HepG2 (cell line): ENCODE results near the gene KIF26B. TPM values are rescaled to one million over a fixed set of nuclear protein-coding genes. Genes with fewer than 3 reads are reported as not detected.
A peak's percentile ranks its signal among the peaks of the same experiment; 100 is the strongest.

Source experiments
- HNRNPK ChIP-seq: fragments of 200-400 bp; formaldehyde crosslinking; IDR thresholded peaks from 2 replicates; pipeline ENCODE4 v1.6.1; 2018; ENCODE audit warnings: low read length, low read depth, moderate library complexity, mild to moderate bottlenecking; ENCODE audit not compliant: poor library complexity, severe bottlenecking
- RBFOX2 ChIP-seq: fragments of 200-400 bp; formaldehyde crosslinking; IDR thresholded peaks from 2 replicates; pipeline ENCODE4 v1.6.1; 2017; ENCODE audit warnings: low read depth, mild to moderate bottlenecking, low read length
- SALL1 ChIP-seq: sonication (generic); formaldehyde crosslinking; IDR thresholded peaks from 2 replicates; pipeline ENCODE4 v1.8.0; 2022; ENCODE audit warnings: mild to moderate bottlenecking, missing genetic modification reagents
- SMYD3 ChIP-seq: sonication (generic); formaldehyde crosslinking; IDR thresholded peaks from 2 replicates; pipeline ENCODE4 v1.8.1; 2023; ENCODE audit warnings: mild to moderate bottlenecking, missing genetic modification reagents
- SP4 ChIP-seq: sonication (generic); formaldehyde crosslinking; IDR thresholded peaks from 2 replicates; pipeline ENCODE4 v1.8.1; 2023; ENCODE audit warnings: mild to moderate bottlenecking, missing genetic modification reagents
- U2AF2 ChIP-seq: fragments of 200-400 bp; formaldehyde crosslinking; IDR thresholded peaks from 2 replicates; pipeline ENCODE4 v1.6.1; 2017; ENCODE audit warnings: low read depth, mild to moderate bottlenecking, low read length
- ZNF225 ChIP-seq: sonication (generic); formaldehyde crosslinking; IDR thresholded peaks from 2 replicates; pipeline ENCODE4 v1.4.0; 2020; ENCODE audit warnings: mild to moderate bottlenecking, missing genetic modification reagents
- ZNF234 ChIP-seq: sonication (generic); formaldehyde crosslinking; conservative IDR thresholded peaks from 2 replicates; pipeline ENCODE4 v1.5.1; 2020; ENCODE audit warnings: mild to moderate bottlenecking, missing genetic modification reagents
- ZNF766 ChIP-seq: sonication (generic); formaldehyde crosslinking; IDR thresholded peaks from 2 replicates; pipeline ENCODE4 v1.5.0; 2020; ENCODE audit warnings: missing genetic modification reagents, borderline replicate concordance
- ZNF781 ChIP-seq: sonication (generic); formaldehyde crosslinking; IDR thresholded peaks from 2 replicates; pipeline ENCODE4 v1.5.1; 2020; ENCODE audit warnings: borderline replicate concordance, mild to moderate bottlenecking, missing genetic modification reagents; ENCODE audit errors: not compliant biosample characterization
- ZNF816 ChIP-seq: sonication (generic); formaldehyde crosslinking; IDR thresholded peaks from 2 replicates; pipeline ENCODE4 v1.8.0; 2022; ENCODE audit warnings: missing genetic modification reagents, mild to moderate bottlenecking, borderline replicate concordance
- polyA plus RNA-seq, 8 experiments: library from polyadenylated mRNA; depleted of rRNA in 3 of 8; stranded (reverse) in 7 of 8; unstranded in 1 of 8; fragments of >200 nt; fragmentation: Illumina TruSeq in 4 of 8; extraction: Trizol in 4 of 8; gene quantifications; 2 replicates each; pipeline versions ENCODE4 v1.2.1 to v1.2.3, GENCODE V29; 2011 to 2016; ENCODE audit warnings: low read depth in 4 of 8, missing spikeins in 1 of 8, mixed read lengths in 1 of 8; ENCODE audit not compliant: insufficient read depth in 1 of 8
- total RNA-seq, 5 experiments: library from RNA; depleted of rRNA; stranded (reverse); fragments of >200 nt; fragmentation: Illumina TruSeq; extraction: Trizol; gene quantifications; 2 replicates each; pipeline ENCODE4 v1.2.3, GENCODE V29; 2016; ENCODE audit warnings: low read depth in 1 of 5
- TF ChIP-seq, protein P1 (sequence below): sonication (generic); formaldehyde crosslinking; IDR thresholded peaks from 2 replicates; pipeline ENCODE4 v1.5.0; 2020; ENCODE audit warnings: mild to moderate bottlenecking, missing genetic modification reagents, borderline replicate concordance
- TF ChIP-seq, protein P2 (sequence below): sonication (generic); formaldehyde crosslinking; IDR thresholded peaks from 2 replicates; pipeline ENCODE4 v1.8.1; 2023; ENCODE audit warnings: mild to moderate bottlenecking, inconsistent platforms, moderate library complexity, missing genetic modification reagents, borderline replicate concordance
- TF ChIP-seq, protein P3 (sequence below): sonication (generic); formaldehyde crosslinking; IDR thresholded peaks from 2 replicates; pipeline ENCODE4 v1.5.1; 2020; ENCODE audit warnings: missing genetic modification reagents, mild to moderate bottlenecking, borderline replicate concordance
- TF ChIP-seq, protein P4 (sequence below): sonication (generic); formaldehyde crosslinking; IDR thresholded peaks from 2 replicates; pipeline ENCODE4 v1.8.0; 2022; ENCODE audit warnings: missing genetic modification reagents, low read depth, mild to moderate bottlenecking, borderline replicate concordance
- TF ChIP-seq, protein P5 (sequence below): sonication (generic); formaldehyde crosslinking; IDR thresholded peaks from 2 replicates; pipeline ENCODE4 v1.5.0; 2020; ENCODE audit warnings: missing genetic modification reagents

Gene KIF26B
- total and polyA plus RNA-seq, 2 of the 13 experiments (the other 11 are each of a cell fraction or from before 2014, with no cell fraction given): 0.08 to 0.09 TPM

DNA sequence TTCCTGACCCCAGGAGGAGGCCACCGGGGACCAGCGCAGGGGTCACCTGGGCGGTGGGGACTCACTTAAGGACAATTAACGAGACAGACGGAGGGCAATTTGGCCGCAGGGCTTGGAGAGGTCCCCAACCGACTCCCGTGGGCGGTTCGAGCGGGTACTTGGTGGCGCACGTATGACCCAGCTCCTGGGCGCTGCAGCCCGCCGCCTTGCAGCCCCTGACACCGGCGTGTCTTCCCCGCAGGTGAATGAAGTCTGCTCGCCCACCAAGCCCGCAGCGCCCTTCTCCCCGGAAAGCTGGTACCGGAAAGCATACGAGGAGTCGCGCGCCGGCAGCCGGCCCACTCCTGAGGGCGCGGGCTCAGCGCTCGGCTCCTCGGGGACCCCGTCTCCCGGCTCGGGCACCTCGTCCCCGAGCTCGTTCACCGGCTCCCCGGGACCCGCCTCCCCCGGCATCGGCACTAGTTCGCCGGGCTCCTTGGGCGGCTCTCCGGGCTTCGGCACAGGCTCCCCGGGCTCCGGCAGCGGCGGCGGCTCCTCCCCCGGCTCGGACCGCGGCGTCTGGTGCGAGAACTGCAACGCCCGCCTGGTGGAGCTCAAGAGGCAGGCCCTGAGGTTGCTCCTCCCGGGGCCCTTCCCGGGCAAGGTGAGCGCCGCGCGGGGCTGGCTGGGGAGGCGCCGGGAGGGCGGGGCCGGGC is 1.4 kb downstream of the KIF26B start (continued):
- TF ChIP-seq, protein P1, sequence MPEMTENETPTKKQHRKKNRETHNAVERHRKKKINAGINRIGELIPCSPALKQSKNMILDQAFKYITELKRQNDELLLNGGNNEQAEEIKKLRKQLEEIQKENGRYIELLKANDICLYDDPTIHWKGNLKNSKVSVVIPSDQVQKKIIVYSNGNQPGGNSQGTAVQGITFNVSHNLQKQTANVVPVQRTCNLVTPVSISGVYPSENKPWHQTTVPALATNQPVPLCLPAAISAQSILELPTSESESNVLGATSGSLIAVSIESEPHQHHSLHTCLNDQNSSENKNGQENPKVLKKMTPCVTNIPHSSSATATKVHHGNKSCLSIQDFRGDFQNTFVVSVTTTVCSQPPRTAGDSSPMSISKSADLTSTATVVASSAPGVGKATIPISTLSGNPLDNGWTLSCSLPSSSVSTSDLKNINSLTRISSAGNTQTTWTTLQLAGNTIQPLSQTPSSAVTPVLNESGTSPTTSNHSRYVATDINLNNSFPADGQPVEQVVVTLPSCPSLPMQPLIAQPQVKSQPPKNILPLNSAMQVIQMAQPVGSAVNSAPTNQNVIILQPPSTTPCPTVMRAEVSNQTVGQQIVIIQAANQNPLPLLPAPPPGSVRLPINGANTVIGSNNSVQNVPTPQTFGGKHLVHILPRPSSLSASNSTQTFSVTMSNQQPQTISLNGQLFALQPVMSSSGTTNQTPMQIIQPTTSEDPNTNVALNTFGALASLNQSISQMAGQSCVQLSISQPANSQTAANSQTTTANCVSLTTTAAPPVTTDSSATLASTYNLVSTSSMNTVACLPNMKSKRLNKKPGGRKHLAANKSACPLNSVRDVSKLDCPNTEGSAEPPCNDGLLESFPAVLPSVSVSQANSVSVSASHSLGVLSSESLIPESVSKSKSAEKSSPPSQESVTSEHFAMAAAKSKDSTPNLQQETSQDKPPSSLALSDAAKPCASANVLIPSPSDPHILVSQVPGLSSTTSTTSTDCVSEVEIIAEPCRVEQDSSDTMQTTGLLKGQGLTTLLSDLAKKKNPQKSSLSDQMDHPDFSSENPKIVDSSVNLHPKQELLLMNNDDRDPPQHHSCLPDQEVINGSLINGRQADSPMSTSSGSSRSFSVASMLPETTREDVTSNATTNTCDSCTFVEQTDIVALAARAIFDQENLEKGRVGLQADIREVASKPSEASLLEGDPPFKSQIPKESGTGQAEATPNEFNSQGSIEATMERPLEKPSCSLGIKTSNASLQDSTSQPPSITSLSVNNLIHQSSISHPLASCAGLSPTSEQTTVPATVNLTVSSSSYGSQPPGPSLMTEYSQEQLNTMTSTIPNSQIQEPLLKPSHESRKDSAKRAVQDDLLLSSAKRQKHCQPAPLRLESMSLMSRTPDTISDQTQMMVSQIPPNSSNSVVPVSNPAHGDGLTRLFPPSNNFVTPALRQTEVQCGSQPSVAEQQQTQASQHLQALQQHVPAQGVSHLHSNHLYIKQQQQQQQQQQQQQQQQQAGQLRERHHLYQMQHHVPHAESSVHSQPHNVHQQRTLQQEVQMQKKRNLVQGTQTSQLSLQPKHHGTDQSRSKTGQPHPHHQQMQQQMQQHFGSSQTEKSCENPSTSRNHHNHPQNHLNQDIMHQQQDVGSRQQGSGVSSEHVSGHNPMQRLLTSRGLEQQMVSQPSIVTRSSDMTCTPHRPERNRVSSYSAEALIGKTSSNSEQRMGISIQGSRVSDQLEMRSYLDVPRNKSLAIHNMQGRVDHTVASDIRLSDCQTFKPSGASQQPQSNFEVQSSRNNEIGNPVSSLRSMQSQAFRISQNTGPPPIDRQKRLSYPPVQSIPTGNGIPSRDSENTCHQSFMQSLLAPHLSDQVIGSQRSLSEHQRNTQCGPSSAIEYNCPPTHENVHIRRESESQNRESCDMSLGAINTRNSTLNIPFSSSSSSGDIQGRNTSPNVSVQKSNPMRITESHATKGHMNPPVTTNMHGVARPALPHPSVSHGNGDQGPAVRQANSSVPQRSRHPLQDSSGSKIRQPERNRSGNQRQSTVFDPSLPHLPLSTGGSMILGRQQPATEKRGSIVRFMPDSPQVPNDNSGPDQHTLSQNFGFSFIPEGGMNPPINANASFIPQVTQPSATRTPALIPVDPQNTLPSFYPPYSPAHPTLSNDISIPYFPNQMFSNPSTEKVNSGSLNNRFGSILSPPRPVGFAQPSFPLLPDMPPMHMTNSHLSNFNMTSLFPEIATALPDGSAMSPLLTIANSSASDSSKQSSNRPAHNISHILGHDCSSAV (CRISPR knock-in tag): no peak
- TF ChIP-seq, protein P2, sequence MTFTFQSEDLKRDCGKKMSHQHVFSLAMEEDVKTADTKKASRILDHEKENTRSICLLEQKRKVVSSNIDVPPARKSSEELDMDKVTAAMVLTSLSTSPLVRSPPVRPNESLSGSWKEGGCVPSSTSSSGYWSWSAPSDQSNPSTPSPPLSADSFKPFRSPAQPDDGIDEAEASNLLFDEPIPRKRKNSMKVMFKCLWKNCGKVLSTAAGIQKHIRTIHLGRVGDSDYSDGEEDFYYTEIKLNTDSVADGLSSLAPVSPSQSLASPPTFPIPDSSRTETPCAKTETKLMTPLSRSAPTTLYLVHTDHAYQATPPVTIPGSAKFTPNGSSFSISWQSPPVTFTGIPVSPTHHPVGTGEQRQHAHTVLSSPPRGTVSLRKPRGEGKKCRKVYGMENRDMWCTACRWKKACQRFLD (CRISPR knock-in tag): no peak
- TF ChIP-seq SMYD3 (CRISPR knock-in tag) (no peak), HNRNPK (peak; percentile 13), ZNF781 (CRISPR knock-in tag) (no peak), ZNF766 (no peak), ZNF234 (CRISPR knock-in tag) (no peak), ZNF816 (no peak), U2AF2 (no peak), ZNF225 (CRISPR knock-in tag) (no peak; the same call in 1 of the 2 replicates), SALL1 (0 out of 2 replicates have a peak, but pooled peaks have one; percentile 33), RBFOX2 (no peak), SP4 (peak; percentile 39; the same call in 1 of the 2 replicates)
- TF ChIP-seq, protein P3, sequence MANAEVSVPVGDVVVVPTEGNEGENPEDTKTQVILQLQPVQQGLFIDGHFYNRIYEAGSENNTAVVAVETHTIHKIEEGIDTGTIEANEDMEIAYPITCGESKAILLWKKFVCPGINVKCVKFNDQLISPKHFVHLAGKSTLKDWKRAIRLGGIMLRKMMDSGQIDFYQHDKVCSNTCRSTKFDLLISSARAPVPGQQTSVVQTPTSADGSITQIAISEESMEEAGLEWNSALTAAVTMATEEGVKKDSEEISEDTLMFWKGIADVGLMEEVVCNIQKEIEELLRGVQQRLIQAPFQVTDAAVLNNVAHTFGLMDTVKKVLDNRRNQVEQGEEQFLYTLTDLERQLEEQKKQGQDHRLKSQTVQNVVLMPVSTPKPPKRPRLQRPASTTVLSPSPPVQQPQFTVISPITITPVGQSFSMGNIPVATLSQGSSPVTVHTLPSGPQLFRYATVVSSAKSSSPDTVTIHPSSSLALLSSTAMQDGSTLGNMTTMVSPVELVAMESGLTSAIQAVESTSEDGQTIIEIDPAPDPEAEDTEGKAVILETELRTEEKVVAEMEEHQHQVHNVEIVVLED: no peak
- TF ChIP-seq, protein P4, sequence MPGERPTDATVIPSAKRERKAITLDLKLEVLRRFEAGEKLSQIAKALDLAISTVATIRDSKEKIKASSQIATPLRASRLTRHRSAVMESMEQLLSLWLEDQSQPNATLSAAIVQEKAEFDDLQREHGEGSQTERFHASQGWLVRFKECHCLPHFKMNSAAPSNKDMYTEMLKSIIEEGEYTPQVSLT (CRISPR knock-in tag): no peak
- TF ChIP-seq, protein P5, sequence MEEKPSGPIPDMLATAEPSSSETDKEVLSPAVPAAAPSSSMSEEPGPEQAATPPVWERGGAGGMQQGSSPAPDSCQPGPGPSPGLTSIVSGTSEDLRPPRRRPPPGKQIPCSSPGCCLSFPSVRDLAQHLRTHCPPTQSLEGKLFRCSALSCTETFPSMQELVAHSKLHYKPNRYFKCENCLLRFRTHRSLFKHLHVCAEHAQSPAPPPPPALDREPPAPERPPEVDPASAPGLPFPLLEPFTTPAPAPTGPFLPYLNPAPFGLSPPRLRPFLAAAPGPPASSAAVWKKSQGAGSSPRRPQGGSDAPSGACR (CRISPR knock-in tag): no peak
